PC-9 (cell line): ENCODE results near the gene PRTG. TPM values are rescaled to one million over a fixed set of nuclear protein-coding genes. Genes with fewer than 3 reads are reported as not detected.
"Not testable (repeated sequence)": the region's sequence is repeated elsewhere in the genome, so short reads cannot be mapped to it uniquely, and the experiment has no call there.

Source experiments
- BruUV-seq: library from RNA; stranded (reverse); fragments of 400-500 nt; replicated peaks from 2 replicates; lab custom pipeline; 2021; lab: Mats Ljungman, UMichigan
- CTCF ChIA-PET: fragments of 300-600 bp; sonication (Branson Sonifier 250); formaldehyde crosslinking; loops from one replicate; lab custom pipeline; 2022; ENCODE audit warnings: antibody characterized with exemption; lab: Charles Lee
- POLR2A ChIA-PET: fragments of 300-600 bp; sonication (Branson Sonifier 250); formaldehyde crosslinking; loops from one replicate; lab custom pipeline; 2022; ENCODE audit warnings: antibody characterized with exemption; ENCODE audit not compliant: unreplicated experiment; lab: Charles Lee
- DNase-seq, 2 experiments: peaks; one replicate each; pipeline versions ENCODE4 v3.0.0 to v3.0.0-alpha.2; 2015 to 2022; ENCODE audit warnings: mixed read lengths in 1 of 2
- H2AFZ ChIP-seq: fragments of 200-600 bp; sonication (generic); 2 replicates; pipeline ENCODE4 v1.8.1; 2017; ENCODE audit warnings: antibody characterized with exemption
- H3F3A ChIP-seq: fragments of 200-600 bp; sonication (generic); 2 replicates; pipeline ENCODE4 v1.8.1; 2017; ENCODE audit warnings: antibody characterized with exemption, mild to moderate bottlenecking, low read depth; ENCODE audit not compliant: insufficient read depth
- H3K27ac ChIP-seq: fragments of 200-600 bp; sonication (generic); 2 replicates; pipeline ENCODE4 v1.6.1; 2016; ENCODE audit warnings: mixed run types
- H3K27me3 ChIP-seq: fragments of 200-600 bp; sonication (generic); 2 replicates; pipeline ENCODE4 v1.6.1; 2016; ENCODE audit warnings: low read depth, mixed run types; ENCODE audit not compliant: insufficient read depth
- H3K36me3 ChIP-seq: fragments of 200-600 bp; sonication (generic); 2 replicates; pipeline ENCODE4 v1.6.1; 2016; ENCODE audit warnings: low read depth, mixed run types
- H3K4me1 ChIP-seq: fragments of 200-600 bp; sonication (generic); replicated peaks from 2 replicates; pipeline ENCODE4 v1.6.1; 2016; ENCODE audit warnings: mixed run types; ENCODE audit not compliant: insufficient read depth
- H3K4me2 ChIP-seq: fragments of 200-600 bp; sonication (generic); 2 replicates; pipeline ENCODE4 v1.6.1; 2017; ENCODE audit warnings: mixed run types
- H3K4me3 ChIP-seq: fragments of 200-600 bp; sonication (generic); 2 replicates; pipeline ENCODE4 v1.6.1; 2016; ENCODE audit warnings: mixed run types
- H3K79me2 ChIP-seq: fragments of 200-600 bp; sonication (generic); 2 replicates; pipeline ENCODE4 v1.6.1; 2017; ENCODE audit warnings: low read depth, mixed run types
- H3K9me2 ChIP-seq: fragments of 200-600 bp; sonication (generic); 2 replicates; pipeline ENCODE4 v1.8.1; 2017; ENCODE audit warnings: mild to moderate bottlenecking; ENCODE audit not compliant: insufficient read depth
- H3K9me3 ChIP-seq: fragments of 200-600 bp; sonication (generic); 2 replicates; pipeline ENCODE4 v1.8.1; 2016; ENCODE audit warnings: low read depth; ENCODE audit not compliant: insufficient read depth
- H4K20me1 ChIP-seq: fragments of 200-600 bp; sonication (generic); 2 replicates; pipeline ENCODE4 v1.8.1; 2017; ENCODE audit not compliant: insufficient read depth
- EZH2 ChIP-seq: fragments of 200-600 bp; sonication (generic); IDR thresholded peaks from 2 replicates; pipeline ENCODE4 v1.8.0; 2017; ENCODE audit warnings: antibody characterized with exemption, low read depth
- intact Hi-C: fragments of 100-400 bp; cut with micrococcal nuclease; formaldehyde crosslinking; loops from one replicate; pipeline ENCODE4 v1.10.0; 2022; ENCODE audit not compliant: unreplicated experiment
- total RNA-seq: library from RNA; stranded (reverse); gene quantifications from 2 replicates; pipeline ENCODE4 v1.2.3, GENCODE V29; 2021
- TF ChIP-seq, protein P1 (sequence below): fragments of 200-600 bp; sonication (generic); conservative IDR thresholded peaks from 2 replicates; pipeline ENCODE4 v1.6.1; 2017; ENCODE audit warnings: mixed run types, antibody characterized with exemption, mild to moderate bottlenecking, moderate library complexity

The PRTG gene
- total RNA-seq, 1 experiment from 2014 or later = 11.4 TPM

DNA sequence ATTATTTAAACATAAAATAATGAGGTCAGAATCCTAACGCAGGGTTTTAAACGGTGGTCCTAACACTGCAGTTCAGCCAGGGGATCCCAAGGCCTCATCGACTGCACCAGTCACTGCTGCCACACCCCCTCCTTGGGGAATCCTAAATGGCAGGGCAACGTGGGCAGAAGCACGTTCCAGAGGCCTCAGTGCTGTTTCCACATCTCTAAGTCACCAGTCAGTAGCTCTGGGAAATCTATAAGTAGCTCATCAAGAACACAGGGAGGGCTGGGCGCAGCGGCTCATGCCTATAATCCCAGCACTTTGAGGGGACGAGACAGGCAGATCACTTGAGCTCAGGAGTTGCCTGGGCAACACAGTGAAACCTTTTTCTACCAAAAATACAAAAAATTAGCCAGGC is 47.5 kb downstream of the PRTG start:
- POLR2A ChIA-PET = interaction anchor here (0.6 kb wide), 1 partner anchor 566 kb away, joined by 7 read pairs; no protein-coding TSS in a partner anchor
- H3K36me3 ChIP-seq = no peaks in the 10 kb centered on the region
- no peak for DNase-seq
- intact Hi-C loops = no loop called here
- no peaks in the 10 kb centered on the region for H3F3A ChIP-seq
- no peak overlapping the region for H3K27ac ChIP-seq
- no peak overlapping the region for H3K4me2 ChIP-seq
- no peaks in the 10 kb centered on the region for H4K20me1 ChIP-seq
- peaks cover 8% of the 10 kb centered on the region for H3K79me2 ChIP-seq
- H3K4me3 ChIP-seq = no peak overlapping the region
- H3K9me2 ChIP-seq = no peaks in the 10 kb centered on the region
- no peaks in the 10 kb centered on the region for H3K9me3 ChIP-seq
- H3K27me3 ChIP-seq = no peaks in the 10 kb centered on the region
- H3K4me1 ChIP-seq = no peaks in the 10 kb centered on the region
- CTCF ChIA-PET = no interaction called here
- no TSS peak for BruUV-seq
- no peak for TF ChIP-seq EZH2
- TF ChIP-seq, protein P1, sequence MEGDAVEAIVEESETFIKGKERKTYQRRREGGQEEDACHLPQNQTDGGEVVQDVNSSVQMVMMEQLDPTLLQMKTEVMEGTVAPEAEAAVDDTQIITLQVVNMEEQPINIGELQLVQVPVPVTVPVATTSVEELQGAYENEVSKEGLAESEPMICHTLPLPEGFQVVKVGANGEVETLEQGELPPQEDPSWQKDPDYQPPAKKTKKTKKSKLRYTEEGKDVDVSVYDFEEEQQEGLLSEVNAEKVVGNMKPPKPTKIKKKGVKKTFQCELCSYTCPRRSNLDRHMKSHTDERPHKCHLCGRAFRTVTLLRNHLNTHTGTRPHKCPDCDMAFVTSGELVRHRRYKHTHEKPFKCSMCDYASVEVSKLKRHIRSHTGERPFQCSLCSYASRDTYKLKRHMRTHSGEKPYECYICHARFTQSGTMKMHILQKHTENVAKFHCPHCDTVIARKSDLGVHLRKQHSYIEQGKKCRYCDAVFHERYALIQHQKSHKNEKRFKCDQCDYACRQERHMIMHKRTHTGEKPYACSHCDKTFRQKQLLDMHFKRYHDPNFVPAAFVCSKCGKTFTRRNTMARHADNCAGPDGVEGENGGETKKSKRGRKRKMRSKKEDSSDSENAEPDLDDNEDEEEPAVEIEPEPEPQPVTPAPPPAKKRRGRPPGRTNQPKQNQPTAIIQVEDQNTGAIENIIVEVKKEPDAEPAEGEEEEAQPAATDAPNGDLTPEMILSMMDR = no peak
- no peak overlapping the region for H2AFZ ChIP-seq

DNA sequence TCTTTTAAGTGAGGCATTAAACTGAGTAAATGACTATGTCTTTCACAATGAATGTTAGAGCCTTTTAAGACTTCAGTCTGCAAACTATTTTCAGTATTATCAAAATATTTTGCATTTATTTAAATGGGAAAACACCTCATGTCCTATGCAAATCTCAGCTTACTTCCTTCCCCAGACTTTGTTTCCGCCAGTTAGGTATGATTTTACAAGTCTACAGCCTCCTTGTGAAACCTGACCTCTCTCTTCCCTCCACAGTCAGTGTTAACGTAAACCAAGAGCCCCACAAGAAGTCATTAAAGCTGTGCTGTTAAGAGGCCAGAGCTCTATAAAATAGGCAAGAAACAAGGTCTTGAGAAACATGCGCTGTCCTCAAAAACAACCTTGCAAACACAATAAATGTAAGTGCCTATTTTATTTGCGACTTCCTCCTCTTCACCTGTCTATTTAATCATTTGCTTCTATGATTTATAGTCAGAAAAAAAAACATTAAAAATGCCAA is 48.3 kb downstream of the PRTG start:
- H3K4me2 ChIP-seq = no peak overlapping the region
- intact Hi-C loops = no loop called here
- H3K4me1 ChIP-seq = no peaks in the 10 kb centered on the region

DNA sequence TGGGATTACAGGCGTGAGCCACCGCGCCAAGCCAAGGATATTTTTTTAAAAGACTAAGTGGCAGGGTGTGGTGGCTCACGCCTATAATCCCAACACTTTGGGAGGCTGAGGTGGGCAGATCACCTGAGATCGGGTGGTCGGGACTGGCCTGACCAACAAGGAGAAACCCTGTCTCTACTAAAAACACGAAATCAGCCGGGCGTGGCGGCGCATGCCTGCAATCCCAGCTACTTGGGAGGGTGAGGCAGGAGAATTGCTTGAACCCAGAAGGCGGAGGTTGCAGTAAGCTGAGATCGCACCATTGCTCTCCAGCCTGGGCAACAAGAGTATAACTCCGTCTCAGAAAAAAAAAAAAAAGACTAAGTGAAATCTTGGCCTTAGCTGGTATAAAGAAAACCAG is 49.8 kb downstream of the PRTG start:
- not testable (repeated sequence) for H2AFZ ChIP-seq

More for the DNA sequence above, 48.3 kb downstream of the PRTG start:
- ChIA-PET CTCF (no interaction called here), POLR2A (no interaction called here)
- Histone ChIP-seq H3K27me3 (no peaks in the 10 kb centered on the region), H3K27ac (no peak overlapping the region), H2AFZ (no peak overlapping the region), H3K9me3 (no peaks in the 10 kb centered on the region), H3K36me3 (no peaks in the 10 kb centered on the region), H3F3A (no peaks in the 10 kb centered on the region), H3K79me2 (peaks cover 8% of the 10 kb centered on the region; the same call in 1 of the 2 replicates), H4K20me1 (no peaks in the 10 kb centered on the region), H3K9me2 (no peaks in the 10 kb centered on the region), H3K4me3 (no peak overlapping the region)
- TF ChIP-seq, protein P1 = no peak
- TF ChIP-seq EZH2 = no peak
- no TSS peak for BruUV-seq
- no peak for DNase-seq

DNA sequence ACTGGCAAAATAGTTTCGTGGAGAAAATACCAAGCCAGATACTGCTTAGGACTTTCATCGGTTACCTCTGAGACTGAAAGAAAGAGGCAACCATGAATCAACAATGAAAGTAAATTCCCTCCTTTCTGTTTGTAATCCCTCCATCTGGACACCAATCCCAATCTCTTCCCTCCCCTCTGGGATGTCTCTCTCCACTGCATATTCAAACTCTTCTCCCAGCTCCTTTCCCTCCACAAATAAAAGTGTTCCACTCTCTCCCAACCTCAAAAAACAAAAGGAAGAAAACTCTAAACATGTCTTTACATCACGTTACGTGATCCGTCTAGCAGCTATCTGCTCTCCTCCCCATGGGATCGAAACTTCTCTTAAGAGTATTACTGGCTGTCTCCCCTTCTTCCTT is 55.2 kb downstream of the PRTG start:
- no peaks in the 10 kb centered on the region for H3K4me1 ChIP-seq
- intact Hi-C loops = no loop called here
- H3K27me3 ChIP-seq = no peaks in the 10 kb centered on the region
- H3K9me3 ChIP-seq = no peaks in the 10 kb centered on the region
- H3K9me2 ChIP-seq = no peaks in the 10 kb centered on the region
- H3F3A ChIP-seq = no peaks in the 10 kb centered on the region
- no peak for DNase-seq
- H2AFZ ChIP-seq = no peak overlapping the region
- no peak overlapping the region for H3K4me2 ChIP-seq
- 0 out of 2 replicates have a peak, but pooled peaks cover 5% of the 10 kb centered on the region for H3K36me3 ChIP-seq
- no peaks in the 10 kb centered on the region for H4K20me1 ChIP-seq
- CTCF ChIA-PET = no interaction called here
- H3K4me3 ChIP-seq = no peak overlapping the region
- POLR2A ChIA-PET = no interaction called here
- H3K79me2 ChIP-seq = no peaks in the 10 kb centered on the region
- no TSS peak for BruUV-seq
- no peak overlapping the region for H3K27ac ChIP-seq
- TF ChIP-seq, protein P1 = no peak
- TF ChIP-seq EZH2 = no peak

More for the DNA sequence above, 49.8 kb downstream of the PRTG start:
- CTCF ChIA-PET, H3K4me2 ChIP-seq, H3K9me3 ChIP-seq, H3K9me2 ChIP-seq, H3K27ac ChIP-seq, H3F3A ChIP-seq, BruUV-seq, H3K4me3 ChIP-seq, H4K20me1 ChIP-seq, H3K4me1 ChIP-seq, H3K36me3 ChIP-seq, H3K27me3 ChIP-seq, H3K79me2 ChIP-seq, intact Hi-C loops, POLR2A ChIA-PET, DNase-seq: not testable (repeated sequence)
